Adipocyte (in vitro differentiated cells): Measurements from ENCODE around the gene KICS2.

ENCODE experiments used
- DNase-seq: peaks from one replicate; pipeline ENCODE4 v3.0.0-alpha.2; 2015; ENCODE audit warnings: low read depth
- H3K27me3 ChIP-seq: replicated peaks from 2 replicates; pipeline ENCODE4 v1.7.0; 2013; ENCODE audit warnings: mild to moderate bottlenecking, low read length, moderate library complexity; ENCODE audit not compliant: control insufficient read depth, insufficient read depth
- H3K36me3 ChIP-seq: 2 replicates; pipeline ENCODE4 v1.7.0; 2013; ENCODE audit warnings: low read length, mild to moderate bottlenecking, moderate library complexity; ENCODE audit not compliant: control insufficient read depth, insufficient read depth, severe bottlenecking
- H3K4me1 ChIP-seq: 2 replicates; pipeline ENCODE4 v1.7.0; 2013; ENCODE audit warnings: mild to moderate bottlenecking, low read length, moderate library complexity; ENCODE audit not compliant: control insufficient read depth, insufficient read depth
- H3K4me3 ChIP-seq: 2 replicates; pipeline ENCODE4 v1.7.0; 2013; ENCODE audit warnings: mild to moderate bottlenecking, low read length, moderate library complexity
- H3K9ac ChIP-seq: 2 replicates; pipeline ENCODE4 v1.7.0; 2013; ENCODE audit warnings: mild to moderate bottlenecking, low read length, moderate library complexity
- H3K9me3 ChIP-seq: 2 replicates; pipeline ENCODE4 v1.7.0; 2013; ENCODE audit warnings: mild to moderate bottlenecking, low read length, moderate library complexity; ENCODE audit not compliant: control insufficient read depth

KICS2 gene

GRCh38 chr12:64222009-64222765 lies at the start of gene KICS2:
Gene KICS2, minus strand, starts transcription at chr12:64222296. Its CDS starts 59 bp downstream, at chr12:64222237.
- Histone ChIP-seq H3K9me3 (no peaks in the 10 kb centered on the region), H3K27me3 (no peaks in the 10 kb centered on the region), H3K9ac (peak within 1 kb of the TSS; percentile 93)

DNA sequence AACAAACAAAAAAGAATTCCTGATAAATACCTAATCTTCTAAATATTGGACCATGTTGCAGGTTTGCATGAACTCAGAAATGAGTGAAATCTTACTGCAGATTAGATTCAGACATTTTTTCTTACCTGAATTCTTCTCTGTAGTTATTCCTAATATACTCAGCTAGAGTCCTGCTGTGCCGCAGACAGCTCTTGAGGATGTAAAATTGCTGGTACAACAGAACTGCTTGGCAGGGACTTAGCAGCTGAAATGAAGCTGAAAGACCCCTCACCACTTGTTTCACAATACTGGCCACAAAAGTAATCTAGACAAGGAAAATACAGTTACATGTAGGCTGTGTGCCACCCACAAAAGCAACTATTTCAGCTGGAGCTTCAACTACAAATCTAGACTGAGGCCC lies 48.3 kb upstream of the KICS2 start:
- H3K27me3 ChIP-seq = no peaks in the 10 kb centered on the region
- H3K4me3 ChIP-seq = no peak overlapping the region
- no peak for DNase-seq
- H3K9me3 ChIP-seq = no peaks in the 10 kb centered on the region
- no peaks in the 10 kb centered on the region for H3K4me1 ChIP-seq
- H3K9ac ChIP-seq = no peak overlapping the region
- no peaks in the 10 kb centered on the region for H3K36me3 ChIP-seq

More at GRCh38 chr12:64222009-64222765, at the start of gene KICS2:
- H3K4me1 ChIP-seq = peaks cover 9% of the 10 kb centered on the region
- DNase-seq = peak; percentile 98
- H3K4me3 ChIP-seq = peak within 1 kb of the TSS; percentile 94
- no peaks in the 10 kb centered on the region for H3K36me3 ChIP-seq

DNA sequence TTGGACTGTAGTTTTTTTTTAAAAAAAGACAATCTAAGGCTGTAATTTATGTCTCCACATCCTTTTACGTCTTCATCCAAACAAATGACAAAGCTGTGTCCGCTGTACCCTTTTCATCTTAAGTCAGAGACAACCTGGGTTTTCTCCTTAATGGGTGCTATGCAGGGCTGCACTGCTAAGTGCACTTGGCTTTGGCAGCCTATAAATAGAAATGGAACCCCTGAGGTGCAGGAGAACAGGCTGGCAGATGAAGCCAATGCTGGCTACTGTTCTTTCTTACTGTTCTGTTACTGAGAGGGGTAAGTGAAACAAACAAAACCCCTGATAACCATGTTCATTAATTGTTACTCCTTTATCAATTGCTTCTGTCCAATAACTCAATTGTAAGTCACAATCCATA lies 47.1 kb upstream of the KICS2 start:
- Histone ChIP-seq H3K4me1 (no peaks in the 10 kb centered on the region), H3K9ac (no peak overlapping the region), H3K4me3 (no peak overlapping the region), H3K9me3 (no peaks in the 10 kb centered on the region), H3K27me3 (no peaks in the 10 kb centered on the region), H3K36me3 (no peaks in the 10 kb centered on the region)
- no peak for DNase-seq

GRCh38 chr12:64268409-64268808 lies 46.3 kb upstream of the KICS2 start:
- H3K4me1 ChIP-seq = no peaks in the 10 kb centered on the region
- H3K27me3 ChIP-seq = no peaks in the 10 kb centered on the region
- no peak for DNase-seq
- H3K9ac ChIP-seq = no peak overlapping the region
- no peaks in the 10 kb centered on the region for H3K36me3 ChIP-seq
- no peak overlapping the region for H3K4me3 ChIP-seq
- H3K9me3 ChIP-seq = no peaks in the 10 kb centered on the region

- no peak overlapping the region for H3K9ac ChIP-seq
- no peaks in the 10 kb centered on the region for H3K9me3 ChIP-seq
- H3K27me3 ChIP-seq = no peaks in the 10 kb centered on the region
- H3K4me1 ChIP-seq = no peaks in the 10 kb centered on the region
- H3K4me3 ChIP-seq = no peak overlapping the region
- H3K36me3 ChIP-seq = no peaks in the 10 kb centered on the region
- DNase-seq = no peak
Observed at GRCh38 chr12:64265839-64266238, 43.7 kb upstream of the KICS2 start.

GRCh38 chr12:64261813-64262212 lies 39.7 kb upstream of the KICS2 start:
- no peak overlapping the region for H3K9ac ChIP-seq
- H3K9me3 ChIP-seq = no peaks in the 10 kb centered on the region
- DNase-seq = no peak
- no peaks in the 10 kb centered on the region for H3K27me3 ChIP-seq
- no peak overlapping the region for H3K4me3 ChIP-seq
- H3K4me1 ChIP-seq = no peaks in the 10 kb centered on the region
- H3K36me3 ChIP-seq = no peaks in the 10 kb centered on the region

- no peaks in the 10 kb centered on the region for H3K9me3 ChIP-seq
- DNase-seq = no peak
- no peaks in the 10 kb centered on the region for H3K4me1 ChIP-seq
- H3K36me3 ChIP-seq = no peaks in the 10 kb centered on the region
- no peak overlapping the region for H3K9ac ChIP-seq
- H3K4me3 ChIP-seq = no peak overlapping the region
- no peaks in the 10 kb centered on the region for H3K27me3 ChIP-seq
Observed at GRCh38 chr12:64258576-64258975, 36.5 kb upstream of the KICS2 start.

DNA sequence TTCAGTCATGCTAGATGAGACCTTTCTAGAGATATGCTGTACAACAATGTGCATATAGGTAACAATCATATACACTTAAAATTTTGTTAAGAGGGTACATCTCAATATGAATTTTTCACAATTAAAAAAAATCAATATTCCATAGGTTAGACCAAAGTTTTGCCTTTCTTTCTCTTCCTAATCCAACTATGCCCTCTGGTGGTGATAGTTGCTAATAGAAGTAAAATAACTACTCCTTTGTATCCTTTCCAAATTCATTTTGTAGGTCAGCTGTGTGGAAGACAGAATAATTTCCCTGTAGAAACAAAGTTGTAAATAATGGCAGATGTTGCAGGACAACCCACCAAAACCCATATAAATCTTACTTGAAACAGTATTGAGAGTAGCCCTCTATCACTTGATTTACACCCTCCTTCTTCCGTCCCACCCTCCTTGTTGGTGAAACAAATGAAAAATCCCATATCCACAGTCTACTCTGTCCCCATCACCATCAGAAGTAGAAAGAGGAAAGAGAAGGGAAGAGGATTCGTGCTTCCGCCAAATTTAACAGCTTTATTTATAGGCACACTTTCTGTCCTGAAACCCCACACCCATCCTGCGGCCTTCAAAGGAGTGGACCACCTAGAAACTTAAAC lies 34.2 kb upstream of the KICS2 start:
- peak; percentile 94 for DNase-seq
- Histone ChIP-seq H3K9ac (no peak overlapping the region), H3K36me3 (no peaks in the 10 kb centered on the region), H3K27me3 (no peaks in the 10 kb centered on the region), H3K4me1 (peaks cover 11% of the 10 kb centered on the region), H3K9me3 (no peaks in the 10 kb centered on the region), H3K4me3 (no peak overlapping the region)

GRCh38 chr12:64255249-64255648 lies 33.2 kb upstream of the KICS2 start:
- Histone ChIP-seq H3K4me3 (no peak overlapping the region), H3K36me3 (no peaks in the 10 kb centered on the region)
- no peak for DNase-seq

DNA sequence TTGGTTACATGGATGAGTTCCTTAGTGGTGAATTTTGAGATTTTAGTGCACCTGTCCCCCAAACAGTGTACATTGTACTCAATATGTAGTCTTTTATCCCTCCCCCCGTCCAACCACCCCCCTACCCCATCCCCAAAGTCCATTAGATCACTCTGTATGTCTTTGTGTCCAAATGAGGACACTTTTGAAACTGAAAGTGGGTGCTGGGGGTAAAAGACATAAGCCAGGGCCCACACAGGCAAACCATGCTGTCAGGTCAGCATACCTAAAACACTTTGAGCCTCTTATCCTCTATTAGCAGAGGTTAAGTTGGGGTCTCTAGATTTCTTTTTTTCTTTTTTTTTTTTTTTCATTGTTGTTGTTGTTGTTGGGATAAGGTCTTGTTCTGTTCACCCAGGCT lies 31.3 kb upstream of the KICS2 start:
- Histone ChIP-seq H3K4me1 (peaks cover 11% of the 10 kb centered on the region), H3K36me3 (no peaks in the 10 kb centered on the region), H3K27me3 (no peaks in the 10 kb centered on the region), H3K4me3 (no peak overlapping the region), H3K9me3 (no peaks in the 10 kb centered on the region), H3K9ac (peak overlapping the region; percentile 55)
- no peak for DNase-seq

More at GRCh38 chr12:64255249-64255648, 33.2 kb upstream of the KICS2 start:
- H3K27me3 ChIP-seq = no peaks in the 10 kb centered on the region
- no peak overlapping the region for H3K9ac ChIP-seq
- H3K9me3 ChIP-seq = no peaks in the 10 kb centered on the region
- H3K4me1 ChIP-seq = peaks cover 11% of the 10 kb centered on the region

DNA sequence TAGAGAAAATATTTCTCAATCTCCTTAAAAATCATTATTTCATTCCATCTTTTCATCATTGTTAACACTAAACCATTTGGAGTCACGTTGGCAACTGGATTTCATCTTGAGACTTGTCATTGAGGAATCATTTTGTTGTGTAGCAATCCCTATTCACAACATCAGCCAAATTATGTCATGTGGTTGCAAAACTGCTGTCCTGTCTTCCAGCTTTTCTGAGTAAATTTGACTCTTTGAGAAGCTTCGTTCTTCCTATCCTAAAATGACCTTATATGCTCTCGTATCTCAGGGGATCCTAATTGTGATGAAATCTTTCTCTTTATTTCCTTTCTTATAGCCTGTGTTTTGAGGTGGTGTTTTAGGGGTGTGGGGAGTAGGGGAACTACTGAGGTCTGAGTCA lies 30.6 kb upstream of the KICS2 start:
- Histone ChIP-seq H3K4me1 (peaks cover 11% of the 10 kb centered on the region), H3K27me3 (no peaks in the 10 kb centered on the region), H3K36me3 (no peaks in the 10 kb centered on the region), H3K4me3 (peak overlapping the region; percentile 71), H3K9ac (peak overlapping the region; percentile 55), H3K9me3 (no peaks in the 10 kb centered on the region)
- peak; percentile 72 for DNase-seq
